ENCODE data around the gene PRKCE. TPM values are rescaled to one million over a fixed set of nuclear protein-coding genes. Genes with fewer than 3 reads are reported as not detected.
A peak's percentile ranks its signal among the peaks of the same experiment; 100 is the strongest.

PRKCE gene
- polyA plus RNA-seq, 1 experiment, result 16.7 TPM

DNA sequence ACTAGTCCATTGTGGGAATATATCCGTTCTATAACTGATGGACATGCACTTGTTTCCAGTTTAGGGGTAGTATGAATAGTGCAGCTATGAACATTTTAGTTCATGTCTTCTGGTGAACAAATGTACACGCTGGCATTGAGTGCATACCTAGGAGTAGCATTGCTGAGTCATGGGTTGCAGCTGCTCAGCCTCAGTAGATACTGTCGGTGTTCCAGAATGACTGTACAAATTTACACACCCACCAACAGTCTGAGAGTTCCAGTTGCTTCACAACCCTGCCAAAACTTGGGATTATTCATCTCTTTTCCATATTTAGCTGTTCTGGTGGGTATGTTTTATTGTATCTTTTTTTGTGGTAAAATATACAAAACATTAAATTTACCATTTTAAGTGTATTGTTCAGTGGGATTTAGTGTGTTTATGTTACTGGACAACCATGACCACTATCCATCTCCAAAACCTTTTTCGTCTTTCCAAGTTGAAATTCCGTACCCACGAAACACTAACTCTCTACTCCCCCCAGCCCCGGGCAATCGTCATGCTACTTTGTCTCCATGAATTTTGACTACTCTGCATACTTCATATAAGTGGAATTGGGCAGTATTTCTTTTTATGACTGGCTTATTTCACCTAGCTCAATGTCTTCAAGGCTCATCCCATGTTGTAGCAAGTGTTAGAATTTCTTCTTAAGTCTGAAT, 281.0 kb downstream of the PRKCE start:
- DNase-seq (ENCODE audit: low read depth, low spot score), result no peak
- TF ChIP-seq, protein P1, sequence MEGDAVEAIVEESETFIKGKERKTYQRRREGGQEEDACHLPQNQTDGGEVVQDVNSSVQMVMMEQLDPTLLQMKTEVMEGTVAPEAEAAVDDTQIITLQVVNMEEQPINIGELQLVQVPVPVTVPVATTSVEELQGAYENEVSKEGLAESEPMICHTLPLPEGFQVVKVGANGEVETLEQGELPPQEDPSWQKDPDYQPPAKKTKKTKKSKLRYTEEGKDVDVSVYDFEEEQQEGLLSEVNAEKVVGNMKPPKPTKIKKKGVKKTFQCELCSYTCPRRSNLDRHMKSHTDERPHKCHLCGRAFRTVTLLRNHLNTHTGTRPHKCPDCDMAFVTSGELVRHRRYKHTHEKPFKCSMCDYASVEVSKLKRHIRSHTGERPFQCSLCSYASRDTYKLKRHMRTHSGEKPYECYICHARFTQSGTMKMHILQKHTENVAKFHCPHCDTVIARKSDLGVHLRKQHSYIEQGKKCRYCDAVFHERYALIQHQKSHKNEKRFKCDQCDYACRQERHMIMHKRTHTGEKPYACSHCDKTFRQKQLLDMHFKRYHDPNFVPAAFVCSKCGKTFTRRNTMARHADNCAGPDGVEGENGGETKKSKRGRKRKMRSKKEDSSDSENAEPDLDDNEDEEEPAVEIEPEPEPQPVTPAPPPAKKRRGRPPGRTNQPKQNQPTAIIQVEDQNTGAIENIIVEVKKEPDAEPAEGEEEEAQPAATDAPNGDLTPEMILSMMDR (IDR thresholded peaks at IDR 0.05; ENCODE audit: low read depth, low read length), result no peak
- Histone ChIP-seq H3K4me3 (ENCODE audit: low read depth, low read length) (no peak overlapping the region), H3K27me3 (ENCODE audit: control insufficient read depth, insufficient read depth, low read length) (no peaks in the 10 kb centered on the region), H3K27ac (ENCODE audit: low read depth, low read length) (no peak overlapping the region), H3K9me3 (ENCODE audit: control insufficient read depth, insufficient read depth, low read length) (no peaks in the 10 kb centered on the region; the same call in 1 of the 2 replicates)
- ChIA-PET CTCF (interaction anchor here (0.5 kb wide), 1 partner anchor 25 kb away, joined by 4 read pairs; no protein-coding TSS in a partner anchor), POLR2A (no interaction called here)

DNA sequence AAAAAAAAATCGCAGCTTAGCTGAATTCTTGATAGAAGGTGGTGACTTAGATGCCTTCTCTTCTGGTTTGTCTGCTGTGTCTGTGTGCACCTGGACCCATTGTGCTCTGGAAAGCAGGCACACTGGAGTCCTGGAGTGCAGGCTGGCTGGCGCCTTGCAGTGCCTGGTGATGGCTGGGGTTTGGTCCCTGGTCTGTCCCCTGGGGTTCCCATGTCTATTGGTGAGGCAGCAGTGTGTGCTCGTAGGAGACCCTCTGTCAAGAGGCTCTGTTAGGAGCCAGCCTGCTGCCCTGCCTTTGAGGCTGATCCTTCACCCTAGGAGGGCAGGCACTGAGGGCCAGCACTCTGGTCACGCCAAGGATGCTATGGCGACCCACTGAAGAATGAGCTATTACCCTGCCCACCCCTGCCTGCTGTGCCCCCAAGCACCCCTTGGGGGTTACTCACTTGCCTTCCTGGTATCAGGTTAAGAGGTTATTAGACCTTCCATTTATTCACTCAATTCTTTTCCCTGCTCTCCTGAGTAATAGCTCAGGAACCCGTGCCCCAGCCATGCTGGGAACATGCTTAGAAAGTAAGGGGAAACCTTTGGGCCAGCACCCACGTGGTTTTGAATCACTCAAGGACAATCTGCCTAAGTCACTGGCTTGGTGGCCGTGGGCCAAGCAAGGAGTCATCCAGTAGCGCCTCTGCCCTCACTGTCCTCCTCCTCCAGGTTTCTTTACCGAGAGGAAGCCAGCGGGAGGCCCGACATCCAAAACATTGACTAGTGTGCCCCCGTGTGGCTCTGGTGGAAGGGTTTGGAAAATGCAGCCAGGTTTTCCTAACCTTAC, 284.5 kb downstream of the PRKCE start:
- peak overlapping the region; percentile 49 for H3K27ac ChIP-seq (ENCODE audit: low read depth, low read length)
- CTCF ChIA-PET, result interaction anchor here (0.6 to 3.3 kb wide), 29 partner anchors 9 to 515 kb away, joined by 3 to 15 read pairs (median 3); partner anchors contain the start of gene PRKCE

DNA sequence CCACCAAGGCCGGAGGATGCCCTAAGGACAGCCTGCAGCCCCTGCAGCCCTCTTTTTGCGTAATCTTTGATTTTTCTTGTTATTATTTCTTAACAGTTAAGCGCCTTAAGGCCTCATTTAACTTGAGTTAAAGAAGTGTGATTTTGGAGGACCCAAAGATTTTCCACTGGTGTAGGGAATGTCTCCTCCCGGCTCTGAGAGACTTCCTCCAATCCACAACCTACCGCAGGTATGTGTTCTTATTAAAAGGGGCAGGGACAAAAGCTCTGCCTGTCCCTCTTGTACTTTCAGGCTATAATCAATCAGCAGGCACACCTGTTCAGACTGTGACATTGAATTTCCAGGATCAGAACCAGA, 285.1 kb downstream of the PRKCE start:
- POLR2A ChIA-PET, result interaction anchor here (1.0 kb wide), 1 partner anchor 158 kb away, joined by 3 read pairs; no protein-coding TSS in a partner anchor
- no peak for DNase-seq (ENCODE audit: low read depth, low spot score)
- TF ChIP-seq, protein P1 (IDR thresholded peaks at IDR 0.05; ENCODE audit: low read depth, low read length), result no peak
- no peaks in the 10 kb centered on the region for H3K27me3 ChIP-seq (ENCODE audit: control insufficient read depth, insufficient read depth, low read length)
- no peaks in the 10 kb centered on the region; the same call in 1 of the 2 replicates for H3K9me3 ChIP-seq (ENCODE audit: control insufficient read depth, insufficient read depth, low read length)
- H3K27ac ChIP-seq (ENCODE audit: low read depth, low read length), result no peak overlapping the region
- CTCF ChIA-PET, result interaction anchor here (0.5 to 3.3 kb wide), 25 partner anchors 10 to 442 kb away, joined by 3 to 15 read pairs (median 4); no protein-coding TSS in a partner anchor
- no peak overlapping the region for H3K4me3 ChIP-seq (ENCODE audit: low read depth, low read length)

More for the DNA sequence above, 284.5 kb downstream of the PRKCE start:
- Histone ChIP-seq H3K9me3 (ENCODE audit: control insufficient read depth, insufficient read depth, low read length) (no peaks in the 10 kb centered on the region; the same call in 1 of the 2 replicates), H3K4me3 (ENCODE audit: low read depth, low read length) (no peak overlapping the region), H3K27me3 (ENCODE audit: control insufficient read depth, insufficient read depth, low read length) (no peaks in the 10 kb centered on the region)
- POLR2A ChIA-PET, result interaction anchor here (1.0 kb wide), 1 partner anchor 157 kb away, joined by 3 read pairs; no protein-coding TSS in a partner anchor
- TF ChIP-seq, protein P1 (IDR thresholded peaks at IDR 0.05; ENCODE audit: low read depth, low read length), result peak; percentile 85
- peak; percentile 93 for DNase-seq (ENCODE audit: low read depth, low spot score)

DNA sequence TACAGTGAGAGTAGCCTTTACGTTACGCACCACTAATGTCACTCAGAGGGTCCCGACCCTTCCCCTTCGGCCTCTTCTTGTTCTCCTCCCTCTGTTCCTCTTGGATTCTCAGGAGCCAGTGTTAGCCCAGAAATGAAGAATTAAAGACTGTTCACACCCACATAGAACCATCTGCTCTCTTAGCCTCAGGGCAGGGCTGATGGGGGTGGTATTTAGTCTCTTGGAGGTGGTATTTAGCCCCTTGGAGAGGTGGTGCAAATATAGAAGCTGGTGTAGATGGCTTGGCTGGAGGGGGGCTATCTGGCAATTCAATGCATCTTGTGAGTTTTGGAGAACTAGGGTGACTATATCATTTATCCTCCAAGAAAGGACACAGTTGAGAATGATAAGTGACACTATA, 286.5 kb downstream of the PRKCE start:
- H3K27ac ChIP-seq (ENCODE audit: low read depth, low read length), result peak overlapping the region; percentile 89

More for the DNA sequence above, 286.5 kb downstream of the PRKCE start:
- H3K4me3 ChIP-seq (ENCODE audit: low read depth, low read length), result no peak overlapping the region
- H3K9me3 ChIP-seq (ENCODE audit: control insufficient read depth, insufficient read depth, low read length), result no peaks in the 10 kb centered on the region
- TF ChIP-seq, protein P1 (IDR thresholded peaks at IDR 0.05; ENCODE audit: low read depth, low read length), result no peak
- no peak for DNase-seq (ENCODE audit: low read depth, low spot score)
- no peaks in the 10 kb centered on the region for H3K27me3 ChIP-seq (ENCODE audit: control insufficient read depth, insufficient read depth, low read length)
- POLR2A ChIA-PET, result interaction anchor here (0.5 to 1.0 kb wide), 2 partner anchors 16 to 69 kb away, joined by 3 read pairs; no protein-coding TSS in a partner anchor
- CTCF ChIA-PET, result interaction anchor here (0.6 to 3.3 kb wide), 7 partner anchors 50 to 330 kb away, joined by 3 to 14 read pairs (median 6); no protein-coding TSS in a partner anchor
